GM12872 (cell line): ENCODE results near the gene SLC35F6.

ENCODE experiments used
- TF ChIP-seq, protein P1 (sequence below): IDR thresholded peaks from 3 replicates; pipeline ENCODE4 v1.5.1; 2011; ENCODE audit warnings: low read depth, mild to moderate bottlenecking, low read length, moderate library complexity; ENCODE audit not compliant: insufficient read depth

The SLC35F6 gene

DNA sequence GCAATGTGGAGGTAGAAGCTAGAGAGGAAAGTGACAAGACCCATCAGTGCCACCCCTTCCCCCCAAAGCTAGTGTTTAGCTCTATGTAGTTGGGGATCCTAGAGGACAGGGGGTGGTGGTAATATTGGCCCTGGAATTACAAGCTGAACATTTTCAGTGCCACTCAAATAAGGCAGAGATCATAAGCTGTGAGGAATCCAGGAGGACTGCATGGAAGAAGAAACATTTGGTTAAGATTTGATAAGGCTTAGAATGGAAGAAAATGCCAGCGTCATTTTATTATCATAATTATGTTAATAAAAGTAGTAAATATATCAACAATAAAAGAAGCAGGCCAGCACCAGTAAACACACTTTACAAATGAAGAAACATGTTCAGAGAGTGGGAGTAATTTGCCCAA is 37.9 kb upstream of the SLC35F6 start:
- TF ChIP-seq, protein P1, sequence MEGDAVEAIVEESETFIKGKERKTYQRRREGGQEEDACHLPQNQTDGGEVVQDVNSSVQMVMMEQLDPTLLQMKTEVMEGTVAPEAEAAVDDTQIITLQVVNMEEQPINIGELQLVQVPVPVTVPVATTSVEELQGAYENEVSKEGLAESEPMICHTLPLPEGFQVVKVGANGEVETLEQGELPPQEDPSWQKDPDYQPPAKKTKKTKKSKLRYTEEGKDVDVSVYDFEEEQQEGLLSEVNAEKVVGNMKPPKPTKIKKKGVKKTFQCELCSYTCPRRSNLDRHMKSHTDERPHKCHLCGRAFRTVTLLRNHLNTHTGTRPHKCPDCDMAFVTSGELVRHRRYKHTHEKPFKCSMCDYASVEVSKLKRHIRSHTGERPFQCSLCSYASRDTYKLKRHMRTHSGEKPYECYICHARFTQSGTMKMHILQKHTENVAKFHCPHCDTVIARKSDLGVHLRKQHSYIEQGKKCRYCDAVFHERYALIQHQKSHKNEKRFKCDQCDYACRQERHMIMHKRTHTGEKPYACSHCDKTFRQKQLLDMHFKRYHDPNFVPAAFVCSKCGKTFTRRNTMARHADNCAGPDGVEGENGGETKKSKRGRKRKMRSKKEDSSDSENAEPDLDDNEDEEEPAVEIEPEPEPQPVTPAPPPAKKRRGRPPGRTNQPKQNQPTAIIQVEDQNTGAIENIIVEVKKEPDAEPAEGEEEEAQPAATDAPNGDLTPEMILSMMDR: no peak

DNA sequence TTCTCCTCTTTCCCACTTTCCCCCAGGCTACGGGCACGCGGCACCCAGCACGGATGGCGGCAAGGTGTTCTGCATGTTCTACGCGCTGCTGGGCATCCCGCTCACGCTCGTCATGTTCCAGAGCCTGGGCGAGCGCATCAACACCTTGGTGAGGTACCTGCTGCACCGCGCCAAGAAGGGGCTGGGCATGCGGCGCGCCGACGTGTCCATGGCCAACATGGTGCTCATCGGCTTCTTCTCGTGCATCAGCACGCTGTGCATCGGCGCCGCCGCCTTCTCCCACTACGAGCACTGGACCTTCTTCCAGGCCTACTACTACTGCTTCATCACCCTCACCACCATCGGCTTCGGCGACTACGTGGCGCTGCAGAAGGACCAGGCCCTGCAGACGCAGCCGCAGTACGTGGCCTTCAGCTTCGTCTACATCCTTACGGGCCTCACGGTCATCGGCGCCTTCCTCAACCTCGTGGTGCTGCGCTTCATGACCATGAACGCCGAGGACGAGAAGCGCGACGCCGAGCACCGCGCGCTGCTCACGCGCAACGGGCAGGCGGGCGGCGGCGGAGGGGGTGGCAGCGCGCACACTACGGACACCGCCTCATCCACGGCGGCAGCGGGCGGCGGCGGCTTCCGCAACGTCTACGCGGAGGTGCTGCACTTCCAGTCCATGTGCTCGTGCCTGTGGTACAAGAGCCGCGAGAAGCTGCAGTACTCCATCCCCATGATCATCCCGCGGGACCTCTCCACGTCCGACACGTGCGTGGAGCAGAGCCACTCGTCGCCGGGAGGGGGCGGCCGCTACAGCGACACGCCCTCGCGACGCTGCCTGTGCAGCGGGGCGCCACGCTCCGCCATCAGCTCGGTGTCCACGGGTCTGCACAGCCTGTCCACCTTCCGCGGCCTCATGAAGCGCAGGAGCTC is 36.2 kb upstream of the SLC35F6 start:
- TF ChIP-seq, protein P1: peak; percentile 26; the same call in 2 of the 3 replicates

DNA sequence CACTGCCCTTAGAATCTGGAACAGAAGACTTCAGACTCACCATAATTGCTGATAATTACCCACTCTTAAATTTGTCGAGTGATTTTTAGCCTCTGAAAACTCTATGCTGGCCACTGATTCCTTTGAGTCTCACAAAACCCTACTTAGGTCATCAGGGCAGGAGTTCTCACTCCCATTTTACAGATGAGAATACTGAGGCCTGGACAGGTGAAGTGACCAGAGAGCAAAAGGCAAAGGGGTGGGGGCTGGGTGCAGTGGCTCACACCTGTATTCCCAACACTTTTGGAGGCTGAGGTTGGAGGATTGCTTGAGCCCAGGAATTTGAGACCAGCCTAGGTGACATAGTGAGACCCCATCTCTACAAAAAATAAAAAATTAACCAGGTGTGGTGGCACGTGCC is 34.8 kb upstream of the SLC35F6 start:
- TF ChIP-seq, protein P1: no peak

DNA sequence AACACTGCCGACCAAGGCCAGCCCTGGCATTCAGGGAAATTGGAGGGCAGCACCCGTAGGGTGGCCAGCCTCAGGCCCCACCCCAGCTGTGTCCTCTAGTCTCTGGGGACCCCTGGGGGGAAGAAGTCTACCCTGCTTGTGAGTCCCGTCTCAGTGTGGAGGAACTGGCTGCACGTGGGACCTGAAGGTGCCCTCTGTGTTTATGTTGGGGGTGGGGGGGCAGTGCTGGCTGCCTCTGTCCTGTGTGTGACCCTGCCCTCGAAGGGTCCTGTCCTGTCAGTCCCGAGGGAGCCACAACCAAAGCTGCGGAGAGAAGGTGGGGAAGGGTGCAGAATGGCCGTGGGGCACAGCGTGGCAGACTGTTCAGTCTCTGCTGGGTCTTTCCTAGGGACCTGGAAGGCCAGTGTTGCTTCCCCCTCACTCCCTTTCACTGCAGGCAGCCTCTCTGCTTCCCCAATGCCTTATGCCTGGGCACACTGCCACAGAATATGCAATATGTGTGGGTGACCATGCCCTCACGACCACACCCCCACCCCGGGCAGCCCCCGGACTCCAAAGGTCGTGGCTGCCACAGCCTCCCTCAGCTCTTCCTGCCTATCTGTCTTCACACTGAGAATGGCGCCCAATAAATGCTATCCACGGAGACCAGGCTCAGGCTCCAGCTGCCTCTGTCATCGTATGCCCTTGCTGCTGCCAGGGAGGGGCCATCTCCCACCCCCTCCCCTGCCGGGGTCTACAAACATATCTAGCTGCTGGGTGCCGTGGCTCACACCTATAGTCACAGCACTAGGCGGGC is 33.3 kb upstream of the SLC35F6 start:
- TF ChIP-seq, protein P1: no peak

DNA sequence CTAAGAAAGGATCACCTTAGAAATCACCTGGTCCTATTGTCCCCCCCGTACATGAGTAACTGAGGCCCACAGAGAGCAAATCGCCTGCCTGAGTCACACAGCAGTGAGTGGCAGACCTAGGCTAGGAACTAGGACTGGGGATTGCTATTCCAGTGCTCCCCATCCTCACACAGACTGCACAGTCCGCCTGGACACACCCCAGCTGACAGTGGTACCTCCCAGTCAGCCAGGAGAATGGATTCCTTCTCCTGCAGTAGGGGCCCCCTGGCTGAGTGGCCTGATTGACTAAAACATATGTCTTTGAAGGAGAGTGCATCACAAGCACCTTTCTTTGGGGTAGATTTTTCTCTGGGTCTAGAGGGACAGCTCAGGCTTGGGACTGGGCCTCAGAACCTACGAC is 32.4 kb upstream of the SLC35F6 start:
- TF ChIP-seq, protein P1: no peak

DNA sequence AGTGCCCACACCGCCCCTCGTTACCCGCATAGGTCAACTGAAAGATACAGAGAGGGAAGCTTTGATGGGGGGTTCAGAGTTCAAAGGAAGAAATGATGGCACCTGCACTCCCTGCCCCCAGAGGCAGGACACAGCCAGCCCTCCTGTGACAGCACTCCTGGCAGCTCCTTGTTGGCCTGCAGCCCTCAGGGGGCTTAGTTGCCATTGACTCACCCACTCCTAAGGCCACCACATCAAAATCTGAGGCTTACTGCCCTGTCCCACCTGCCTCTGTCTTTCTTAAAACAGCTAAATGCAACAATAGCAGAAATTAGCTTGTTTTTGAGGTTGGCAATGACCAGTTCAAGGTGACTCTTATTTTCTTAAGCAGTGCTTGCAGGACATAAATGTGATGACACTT is 31.6 kb upstream of the SLC35F6 start:
- TF ChIP-seq, protein P1: no peak

DNA sequence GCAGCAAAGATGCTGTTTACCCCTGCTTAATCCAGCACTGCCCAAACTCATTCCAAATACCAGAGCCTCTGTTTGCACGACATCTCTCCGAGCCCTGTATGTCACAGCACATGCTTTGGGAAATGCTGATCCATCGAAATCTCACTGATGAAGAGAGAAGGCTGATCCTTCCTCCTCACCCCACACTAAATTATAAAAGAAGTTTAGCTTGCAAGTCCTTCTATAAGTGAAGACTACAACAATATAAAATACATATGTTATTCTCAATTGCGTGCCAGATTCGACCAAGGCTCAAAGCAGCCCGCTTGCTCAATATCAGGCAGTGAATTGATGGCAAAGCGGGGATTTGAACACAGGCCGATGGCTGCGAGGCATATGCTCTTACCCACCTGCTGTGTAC is 30.7 kb upstream of the SLC35F6 start:
- TF ChIP-seq, protein P1: no peak
